ENCODE measurements around the gene LHFPL2.
"Not testable (repeated sequence)": the region's sequence is repeated elsewhere in the genome, so short reads cannot be mapped to it uniquely, and the experiment has no call there.

The LHFPL2 gene

DNA sequence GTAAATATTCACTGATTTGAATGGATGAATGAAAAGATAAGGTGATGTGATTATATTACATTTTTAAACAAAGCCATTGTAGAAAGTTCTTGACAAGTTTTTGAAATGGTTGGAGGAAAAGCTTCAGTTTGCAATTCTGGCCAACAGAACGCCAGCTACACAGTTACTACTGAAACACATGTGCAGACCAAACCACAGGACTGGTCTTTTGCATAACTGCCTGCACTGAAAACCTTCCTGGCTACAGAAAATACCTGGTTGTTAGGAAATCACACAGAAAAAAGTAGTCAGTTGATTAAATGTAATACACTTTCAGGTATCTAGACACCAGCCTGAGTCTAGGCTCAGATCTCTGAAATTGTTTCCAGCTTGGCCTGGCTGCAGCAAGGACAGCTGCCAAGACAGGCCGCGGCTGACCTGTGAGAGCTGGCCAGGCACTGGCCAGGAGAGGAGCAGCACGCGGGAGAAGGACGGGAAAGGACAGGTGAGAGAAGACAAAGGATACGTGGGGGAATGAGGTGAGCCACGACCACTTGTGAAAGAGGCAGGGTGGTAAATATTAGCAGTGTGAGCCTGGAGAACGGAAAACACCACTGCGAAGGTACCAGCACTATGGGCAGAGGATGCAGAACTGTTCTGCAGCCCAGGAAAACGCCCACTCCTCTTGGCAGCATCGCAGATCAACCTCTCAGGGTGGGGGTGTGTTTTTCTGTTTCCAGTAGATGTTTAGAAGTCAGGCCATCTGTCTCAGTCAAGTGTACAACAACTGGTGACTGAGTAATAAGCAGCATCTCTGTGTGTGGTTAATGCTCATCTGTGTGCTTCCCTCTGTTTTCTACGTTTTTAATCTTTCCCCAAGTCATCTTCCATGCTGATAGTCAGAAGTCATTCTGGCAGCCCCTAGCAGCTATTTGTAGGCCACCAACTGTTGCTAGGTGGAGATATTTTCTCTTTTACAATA, 150.7 kb downstream of the LHFPL2 start:
- DNase-seq = no peak

DNA sequence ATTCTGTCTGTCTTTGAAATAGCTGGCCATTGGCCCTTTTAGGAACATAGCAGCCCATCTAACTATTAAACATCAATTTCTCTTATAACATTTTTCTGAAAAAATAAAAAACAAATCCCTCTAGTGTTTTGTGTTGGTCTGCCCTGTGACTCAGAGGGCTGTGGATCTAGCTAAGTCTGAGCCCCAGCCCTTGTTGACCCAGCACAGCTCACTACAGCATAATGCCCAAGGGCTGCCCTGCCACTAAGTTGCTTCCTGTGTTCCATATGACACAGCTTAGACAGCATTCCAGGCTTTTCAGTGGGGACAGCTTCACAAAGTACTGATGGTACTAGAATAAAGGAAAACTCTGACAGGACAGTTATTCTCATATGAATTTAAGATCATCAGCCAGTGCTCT, 152.2 kb downstream of the LHFPL2 start:
- no peak for DNase-seq

GRCh38 chr5:78495800-78496199, 152.8 kb downstream of the LHFPL2 start:
- DNase-seq = no peak

DNA sequence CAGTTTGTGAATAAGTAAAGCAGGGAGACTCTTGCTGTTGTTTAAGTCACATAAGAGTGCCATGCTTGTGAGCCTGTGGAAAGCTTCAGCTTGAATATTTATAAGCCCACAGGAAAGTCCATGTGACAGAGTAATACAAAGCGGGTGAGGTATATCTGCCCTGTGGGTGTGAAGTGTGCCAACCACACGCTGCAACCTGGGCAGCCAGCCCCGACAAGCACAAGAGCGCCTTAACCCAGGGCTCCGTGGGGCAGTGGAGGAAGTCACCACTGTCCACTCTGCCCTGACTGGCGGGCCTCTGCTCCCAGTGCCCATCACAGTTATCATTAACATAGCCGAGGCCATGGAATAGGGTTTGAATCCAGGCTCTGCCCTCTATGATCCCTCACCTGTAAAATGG, 155.9 kb downstream of the LHFPL2 start:
- DNase-seq = no peak

GRCh38 chr5:78492224-78492623, 156.3 kb downstream of the LHFPL2 start:
- DNase-seq = no peak

- DNase-seq = no peak
These were observed 157.7 kb downstream of the LHFPL2 start for GRCh38 chr5:78490709-78491485.

- DNase-seq = no peak
These were observed 160.7 kb downstream of the LHFPL2 start for GRCh38 chr5:78487846-78488245.

- DNase-seq = no peak
These were observed 162.4 kb downstream of the LHFPL2 start for GRCh38 chr5:78486218-78486617.

GRCh38 chr5:78483809-78484521, 164.6 kb downstream of the LHFPL2 start:
- DNase-seq = no peak

DNA sequence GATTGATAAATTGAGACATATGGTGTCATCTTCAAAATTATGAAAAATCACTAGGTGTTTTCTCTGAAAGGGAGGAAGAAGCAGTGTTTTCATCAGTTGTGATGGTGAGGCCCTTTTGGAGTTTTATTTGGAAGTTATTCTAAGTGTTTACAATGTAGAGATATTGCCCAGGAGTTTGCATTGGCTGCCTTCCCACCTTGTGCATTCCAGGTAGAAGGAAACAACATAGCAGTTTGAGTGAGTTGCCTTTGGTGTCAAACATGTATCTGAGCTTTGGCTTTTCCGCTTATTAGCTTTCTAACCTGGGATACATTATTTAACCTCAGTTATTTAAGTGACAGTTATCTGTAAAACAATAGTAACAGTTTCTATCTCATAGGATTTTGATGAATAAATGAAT, 165.6 kb downstream of the LHFPL2 start:
- no peak for DNase-seq

DNA sequence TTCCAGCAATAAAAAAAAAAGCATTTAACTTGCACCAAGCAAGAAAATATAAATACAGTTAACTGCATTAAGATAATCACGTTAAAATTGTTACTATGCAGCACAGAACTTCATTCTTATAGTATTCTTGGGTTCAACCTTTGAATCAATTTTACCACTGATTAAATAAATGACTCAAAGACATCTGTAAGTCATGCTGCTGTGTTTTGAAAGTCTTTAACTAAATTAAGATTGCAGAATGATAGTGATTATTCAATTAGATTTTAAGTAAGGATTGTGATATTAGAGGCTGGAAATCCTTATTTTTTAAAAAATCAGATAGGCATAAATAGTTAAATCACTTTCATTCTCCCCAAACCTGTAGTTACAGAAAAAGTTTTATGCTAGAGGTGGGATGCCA, 171.8 kb downstream of the LHFPL2 start:
- DNase-seq = no peak

DNA sequence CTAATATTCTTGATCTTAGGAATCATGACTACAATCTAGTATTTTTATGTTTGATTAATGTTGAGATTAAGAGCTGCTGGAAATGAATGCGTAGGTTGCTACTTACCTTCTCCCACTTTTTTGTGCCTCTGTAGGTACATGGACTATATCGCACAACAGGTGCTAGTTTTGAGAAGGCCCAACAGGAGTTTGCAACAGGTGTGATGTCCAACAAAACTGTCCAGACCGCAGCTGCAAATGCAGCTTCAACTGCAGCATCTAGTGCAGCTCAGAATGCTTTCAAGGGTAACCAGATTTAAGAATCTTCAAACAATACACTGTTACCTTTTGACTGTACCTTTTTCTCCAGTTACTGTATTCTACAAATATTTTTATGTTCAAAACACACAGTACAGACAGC, 173.2 kb downstream of the LHFPL2 start:
- no peak for DNase-seq

DNA sequence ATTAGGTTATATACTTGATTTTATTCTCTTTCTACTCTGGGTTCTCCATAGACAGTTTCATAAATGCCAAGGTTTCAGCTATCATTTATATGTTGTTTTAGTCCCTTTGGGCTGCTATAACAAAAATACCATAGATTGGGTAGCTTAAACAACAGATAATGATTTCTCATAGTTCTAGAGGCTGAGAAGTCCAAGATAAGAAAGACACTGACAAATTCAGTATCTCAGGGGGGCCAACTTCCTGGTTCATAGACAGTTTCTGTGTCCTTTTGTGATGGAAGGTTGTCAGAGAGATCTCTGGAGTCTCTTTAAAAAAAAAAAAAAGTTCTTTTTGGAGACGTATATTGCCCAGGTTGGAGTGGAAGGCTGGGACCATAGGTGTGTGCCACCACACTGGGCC, 174.8 kb downstream of the LHFPL2 start:
- DNase-seq = no peak

DNA sequence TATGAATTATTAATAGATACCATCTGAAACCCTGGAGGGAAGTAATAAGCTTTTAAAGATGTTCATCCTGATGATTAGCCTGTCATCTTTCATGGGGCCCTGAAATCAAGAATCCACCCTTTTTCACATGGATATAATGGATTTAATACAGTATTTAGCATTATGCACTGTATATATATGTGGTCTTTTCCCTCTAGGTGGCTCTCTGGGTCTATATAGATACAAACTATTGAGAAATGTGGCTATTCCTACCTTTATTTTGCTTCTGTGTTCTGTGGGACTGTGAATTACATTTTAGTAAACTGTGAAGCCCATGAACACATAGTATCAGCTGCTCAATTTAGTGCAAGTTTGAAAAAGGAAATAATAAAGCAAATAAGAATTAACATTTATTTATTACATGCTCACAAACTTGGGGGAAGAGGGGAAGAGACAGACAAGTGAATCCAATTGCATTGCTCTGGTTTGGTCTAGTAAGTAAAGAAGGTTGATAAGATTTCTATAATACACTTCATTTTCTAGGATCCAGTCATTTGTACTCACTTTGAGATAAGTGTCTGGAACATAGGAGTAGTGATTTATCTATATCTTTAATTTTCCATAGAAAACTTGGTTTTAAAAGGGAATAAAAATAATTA, 176.0 kb downstream of the LHFPL2 start:
- DNase-seq = no peak

DNA sequence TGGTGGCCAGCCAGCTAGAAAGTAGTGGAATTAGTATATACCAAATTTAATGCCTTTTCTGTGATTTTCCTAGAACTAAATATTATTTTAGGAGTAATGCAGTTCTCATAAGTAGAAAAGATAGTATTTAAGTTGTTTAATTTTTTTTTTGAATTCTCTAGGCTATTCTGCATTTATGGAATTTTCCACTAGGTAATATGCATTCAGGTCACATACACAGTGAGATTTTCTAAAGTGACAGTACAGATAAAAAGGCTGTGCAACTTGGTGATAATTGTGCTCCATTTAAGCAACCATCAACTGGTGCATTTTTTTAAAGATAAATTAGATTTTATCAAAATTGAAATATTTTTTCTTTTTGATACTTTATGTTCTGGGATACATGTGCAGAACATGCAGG, 176.7 kb downstream of the LHFPL2 start:
- no peak for DNase-seq

DNA sequence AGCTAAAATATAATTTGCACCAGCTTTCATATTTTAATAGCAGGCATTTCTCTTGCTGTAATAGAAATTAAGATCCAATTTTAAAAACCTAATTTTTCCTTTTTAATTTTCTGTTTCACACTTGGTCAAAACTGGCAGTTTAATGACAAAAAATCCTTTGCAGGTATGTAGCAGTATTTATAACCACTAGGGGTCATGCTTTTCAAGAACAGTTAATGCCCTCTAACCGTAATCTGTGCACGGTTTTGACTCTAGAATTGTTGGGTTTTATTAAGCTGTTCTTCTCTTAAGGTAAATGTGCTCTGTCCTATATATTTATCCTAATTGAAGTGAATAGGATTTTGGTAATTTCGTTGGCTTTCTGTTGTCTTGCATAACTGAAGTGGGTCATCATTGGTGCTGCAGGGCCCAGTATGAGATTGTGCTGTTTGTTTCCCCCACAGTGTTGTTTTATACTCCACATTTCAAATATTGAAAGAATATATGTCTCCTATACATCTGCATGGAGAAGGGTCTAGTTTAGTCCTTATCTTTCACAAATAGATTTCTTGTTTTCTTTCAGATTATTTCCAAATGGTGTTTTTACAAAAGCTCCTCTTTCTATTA, 180.7 kb downstream of the LHFPL2 start:
- peak; percentile 14 for DNase-seq

DNA sequence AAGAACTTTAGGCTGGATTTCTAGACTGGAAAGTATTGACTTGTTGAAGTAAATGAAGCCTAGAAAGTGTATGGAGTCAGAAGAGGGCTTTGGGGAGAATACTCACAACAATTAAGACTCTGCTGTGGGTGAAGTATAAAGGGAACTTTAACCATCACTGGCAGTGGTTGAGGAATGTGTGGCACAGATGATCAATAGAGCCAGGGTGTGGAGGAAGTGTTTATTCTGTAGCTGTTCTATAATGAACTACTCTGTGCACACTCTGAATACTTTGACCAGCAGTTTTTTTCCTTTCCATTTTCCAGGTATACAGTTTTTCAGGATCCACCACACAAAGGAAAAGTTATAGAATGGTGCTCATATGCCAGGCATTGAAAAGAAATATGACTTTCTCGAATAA, 181.4 kb downstream of the LHFPL2 start:
- DNase-seq = no peak

GRCh38 chr5:78458843-78459242, 189.7 kb downstream of the LHFPL2 start:
- no peak for DNase-seq

DNA sequence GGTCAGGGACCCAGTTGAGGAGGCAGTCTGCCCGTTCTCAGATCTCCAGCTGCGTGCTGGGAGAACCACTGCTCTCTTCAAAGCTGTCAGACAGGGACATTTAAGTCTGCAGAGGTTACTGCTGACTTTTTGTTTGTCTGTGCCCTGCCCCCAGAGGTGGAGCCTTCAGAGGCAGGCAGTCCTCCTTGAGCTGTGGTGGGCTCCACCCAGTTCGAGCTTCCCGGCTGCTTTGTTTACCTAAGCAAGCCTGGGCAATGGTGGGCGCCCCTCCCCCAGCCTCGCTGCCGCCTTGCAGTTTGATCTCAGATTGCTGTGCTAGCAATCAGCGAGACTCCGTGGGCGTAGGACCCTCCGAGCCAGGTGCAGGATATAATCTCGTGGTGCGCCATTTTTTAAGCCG, 191.1 kb downstream of the LHFPL2 start:
- DNase-seq = not testable (repeated sequence)

- no peak for DNase-seq
These were observed 199.5 kb downstream of the LHFPL2 start for GRCh38 chr5:78449103-78449502.

DNA sequence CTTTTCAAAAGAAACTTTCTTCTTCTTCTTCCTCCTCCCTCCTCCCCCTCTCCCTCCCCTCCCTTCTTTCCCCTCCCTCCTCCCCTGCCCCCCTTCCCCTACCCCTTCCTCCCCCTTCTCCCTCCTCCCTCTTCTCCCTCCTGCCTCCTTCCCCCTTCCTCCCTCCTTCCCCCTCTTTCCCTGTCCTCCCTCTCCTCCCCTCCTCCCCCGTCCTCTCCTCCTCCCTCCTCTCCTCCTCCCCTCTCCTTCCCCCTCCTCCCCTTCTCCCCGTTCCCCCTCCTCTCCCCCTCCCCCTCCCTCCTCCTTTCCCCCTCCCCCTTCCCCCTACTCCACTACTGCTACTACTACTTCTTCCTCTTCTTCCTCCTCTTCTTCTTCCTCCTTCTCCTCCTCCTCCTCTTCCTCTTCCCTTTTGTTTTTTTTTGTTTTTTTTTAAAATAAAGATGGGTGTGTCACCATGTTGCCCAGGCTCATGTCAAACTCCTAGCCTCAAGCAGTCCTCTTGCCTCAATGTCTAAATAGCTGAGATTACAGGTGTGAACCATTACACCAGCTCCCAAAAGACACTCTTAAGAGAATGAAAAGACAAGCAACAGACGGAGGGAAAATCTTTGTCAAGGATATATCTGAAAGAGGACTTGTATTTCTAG, 200.7 kb downstream of the LHFPL2 start:
- DNase-seq = no peak

All from NCI-H774 (cell line).